Activated CD4-positive, CD25-positive, alpha-beta regulatory T cell treated with anti-CD3 and anti-CD28 coated beads, Interleukin-2, amount 50 U/mL, for 16 hours (primary cell): Measurements from ENCODE around the gene OR10K2.

Experiments used
- DNase-seq: peaks from one replicate; pipeline ENCODE4 v3.0.0-alpha.2; 2020; ENCODE audit warnings: low read depth, low spot score

OR10K2 gene

DNA sequence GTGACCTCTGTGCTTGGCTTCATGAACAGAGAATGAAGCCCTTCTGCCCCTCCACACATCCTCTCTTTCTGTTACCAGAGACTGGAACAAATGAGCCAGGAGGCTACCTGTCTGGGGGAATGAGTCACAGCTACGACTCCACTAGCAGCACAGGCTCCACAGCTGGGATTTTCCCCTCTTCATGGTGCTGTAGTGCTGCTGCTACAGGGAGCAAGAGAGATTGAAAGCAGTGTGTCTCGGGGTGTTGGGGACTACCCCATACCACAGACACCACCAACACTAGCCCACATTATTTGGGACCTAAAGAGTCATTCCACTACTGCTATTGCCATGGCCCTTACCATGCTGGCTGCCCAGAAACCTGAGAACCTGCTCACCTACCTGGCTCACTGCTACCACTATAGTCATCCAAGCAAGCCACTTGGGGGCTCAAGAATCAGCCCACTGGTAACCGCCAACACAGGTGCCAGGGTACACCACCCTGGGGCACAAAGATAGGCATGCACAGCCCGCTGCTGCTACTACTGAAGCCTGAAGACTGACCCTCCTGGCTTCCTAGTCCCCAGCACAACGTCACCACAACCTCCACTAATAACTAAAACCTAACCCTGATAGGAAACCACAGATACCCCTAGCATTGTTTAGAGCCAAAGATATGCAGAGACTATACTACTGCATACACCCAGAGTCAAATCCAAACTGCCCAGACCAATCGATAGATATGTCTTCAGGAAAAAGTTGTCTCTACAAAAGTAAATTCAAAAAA, 54.7 kb downstream of the OR10K2 start:
- DNase-seq: no peak
